Fibroblast of lung (primary cell): Measurements from ENCODE around the gene CCDC60.

Source experiments
- EZH2 ChIP-seq: IDR thresholded peaks from 2 replicates; pipeline ENCODE4 v1.5.1; 2012; ENCODE audit warnings: low read length, control low read depth, mild to moderate bottlenecking; ENCODE audit errors: missing control alignments
- TF ChIP-seq, protein P1 (sequence below), 2 donors: IDR thresholded peaks in 1 of 2; conservative IDR thresholded peaks in 1 of 2; 1 replicate in 1 of 2; 2 replicates in 1 of 2; pipeline ENCODE4 v1.5.1; 2011 to 2012; ENCODE audit warnings: low read length in 2 of 2, control low read depth in 1 of 2, inconsistent platforms in 1 of 2, low read depth in 1 of 2, mild to moderate bottlenecking in 1 of 2

DNA sequence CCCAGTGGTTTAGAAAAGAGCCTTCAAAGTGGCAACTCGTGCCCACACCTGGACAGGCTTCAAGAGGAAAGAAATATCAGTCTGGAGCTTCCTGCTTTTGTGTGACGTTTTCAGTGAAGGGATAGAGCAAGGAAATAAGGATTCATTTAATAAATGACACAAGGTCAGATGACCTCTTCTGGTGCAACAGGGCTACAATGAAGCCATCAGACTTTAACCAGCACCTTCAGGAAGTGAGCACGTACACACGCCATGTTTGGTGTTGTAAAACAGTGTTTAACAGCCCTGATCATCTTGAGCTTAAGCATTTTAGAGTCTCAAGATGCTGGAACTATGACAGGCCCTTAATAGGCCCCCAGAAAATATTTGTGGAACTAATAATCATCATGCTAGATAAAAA lies 59.1 kb downstream of the CCDC60 start:
- TF ChIP-seq, protein P1, sequence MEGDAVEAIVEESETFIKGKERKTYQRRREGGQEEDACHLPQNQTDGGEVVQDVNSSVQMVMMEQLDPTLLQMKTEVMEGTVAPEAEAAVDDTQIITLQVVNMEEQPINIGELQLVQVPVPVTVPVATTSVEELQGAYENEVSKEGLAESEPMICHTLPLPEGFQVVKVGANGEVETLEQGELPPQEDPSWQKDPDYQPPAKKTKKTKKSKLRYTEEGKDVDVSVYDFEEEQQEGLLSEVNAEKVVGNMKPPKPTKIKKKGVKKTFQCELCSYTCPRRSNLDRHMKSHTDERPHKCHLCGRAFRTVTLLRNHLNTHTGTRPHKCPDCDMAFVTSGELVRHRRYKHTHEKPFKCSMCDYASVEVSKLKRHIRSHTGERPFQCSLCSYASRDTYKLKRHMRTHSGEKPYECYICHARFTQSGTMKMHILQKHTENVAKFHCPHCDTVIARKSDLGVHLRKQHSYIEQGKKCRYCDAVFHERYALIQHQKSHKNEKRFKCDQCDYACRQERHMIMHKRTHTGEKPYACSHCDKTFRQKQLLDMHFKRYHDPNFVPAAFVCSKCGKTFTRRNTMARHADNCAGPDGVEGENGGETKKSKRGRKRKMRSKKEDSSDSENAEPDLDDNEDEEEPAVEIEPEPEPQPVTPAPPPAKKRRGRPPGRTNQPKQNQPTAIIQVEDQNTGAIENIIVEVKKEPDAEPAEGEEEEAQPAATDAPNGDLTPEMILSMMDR (conservative IDR thresholded peaks at IDR 0.05 in 1 of 2, IDR thresholded peaks at IDR 0.05 in 1 of 2; ENCODE audit: low read depth in 1 of 2, low read length in 2 of 2): no peak
- TF ChIP-seq EZH2: no peak
